DND-41 (cell line): ENCODE results near the gene TMEM9B.

Source experiments
- CTCF ChIP-seq: IDR thresholded peaks from 2 replicates; pipeline ENCODE4 v1.5.1; 2012; ENCODE audit warnings: borderline replicate concordance, low read length, moderate library complexity, mild to moderate bottlenecking; ENCODE audit not compliant: poor library complexity, severe bottlenecking; ENCODE audit errors: extremely low read depth
- EZH2 ChIP-seq: IDR thresholded peaks from 3 replicates; pipeline ENCODE4 v1.6.1; 2012; ENCODE audit warnings: borderline replicate concordance, low read depth, mild to moderate bottlenecking, moderate library complexity, low read length, inconsistent platforms; ENCODE audit not compliant: severe bottlenecking

- TF ChIP-seq CTCF, result no peak
- TF ChIP-seq EZH2, result no peak
Observed at GRCh38 chr11:8927233-8927632, 37.0 kb downstream of the TMEM9B start.
